ENCODE results near the gene ZNF827.

DNA sequence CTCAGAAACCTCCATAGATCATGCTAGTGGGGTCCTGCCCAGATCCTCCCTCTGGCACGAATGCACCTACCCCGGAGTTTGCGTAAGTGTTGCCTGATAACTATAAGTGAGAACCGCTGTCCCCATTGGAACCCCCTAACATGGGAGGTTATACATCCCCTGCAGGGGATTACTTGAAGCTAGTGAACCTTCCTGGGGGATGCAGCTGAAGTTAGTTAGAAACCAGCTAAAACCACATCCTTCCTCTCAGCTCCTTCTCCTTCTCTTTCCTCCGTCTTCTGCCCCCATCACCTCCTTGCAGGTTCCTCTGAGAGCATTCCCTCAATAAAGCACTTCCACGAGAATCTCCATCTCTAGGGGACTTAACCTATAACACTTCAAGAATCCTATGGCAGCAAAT is 95.0 kb downstream of the ZNF827 start:
- no peak for TF ChIP-seq POLR2A (IDR thresholded peaks at IDR 0.05)
- TF ChIP-seq, protein P1, sequence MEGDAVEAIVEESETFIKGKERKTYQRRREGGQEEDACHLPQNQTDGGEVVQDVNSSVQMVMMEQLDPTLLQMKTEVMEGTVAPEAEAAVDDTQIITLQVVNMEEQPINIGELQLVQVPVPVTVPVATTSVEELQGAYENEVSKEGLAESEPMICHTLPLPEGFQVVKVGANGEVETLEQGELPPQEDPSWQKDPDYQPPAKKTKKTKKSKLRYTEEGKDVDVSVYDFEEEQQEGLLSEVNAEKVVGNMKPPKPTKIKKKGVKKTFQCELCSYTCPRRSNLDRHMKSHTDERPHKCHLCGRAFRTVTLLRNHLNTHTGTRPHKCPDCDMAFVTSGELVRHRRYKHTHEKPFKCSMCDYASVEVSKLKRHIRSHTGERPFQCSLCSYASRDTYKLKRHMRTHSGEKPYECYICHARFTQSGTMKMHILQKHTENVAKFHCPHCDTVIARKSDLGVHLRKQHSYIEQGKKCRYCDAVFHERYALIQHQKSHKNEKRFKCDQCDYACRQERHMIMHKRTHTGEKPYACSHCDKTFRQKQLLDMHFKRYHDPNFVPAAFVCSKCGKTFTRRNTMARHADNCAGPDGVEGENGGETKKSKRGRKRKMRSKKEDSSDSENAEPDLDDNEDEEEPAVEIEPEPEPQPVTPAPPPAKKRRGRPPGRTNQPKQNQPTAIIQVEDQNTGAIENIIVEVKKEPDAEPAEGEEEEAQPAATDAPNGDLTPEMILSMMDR (IDR thresholded peaks at IDR 0.05): no peak
